ENCODE measurements around the gene ANKRD36B.
"Not testable (repeated sequence)": the region's sequence is repeated elsewhere in the genome, so short reads cannot be mapped to it uniquely, and the experiment has no call there.

DNA sequence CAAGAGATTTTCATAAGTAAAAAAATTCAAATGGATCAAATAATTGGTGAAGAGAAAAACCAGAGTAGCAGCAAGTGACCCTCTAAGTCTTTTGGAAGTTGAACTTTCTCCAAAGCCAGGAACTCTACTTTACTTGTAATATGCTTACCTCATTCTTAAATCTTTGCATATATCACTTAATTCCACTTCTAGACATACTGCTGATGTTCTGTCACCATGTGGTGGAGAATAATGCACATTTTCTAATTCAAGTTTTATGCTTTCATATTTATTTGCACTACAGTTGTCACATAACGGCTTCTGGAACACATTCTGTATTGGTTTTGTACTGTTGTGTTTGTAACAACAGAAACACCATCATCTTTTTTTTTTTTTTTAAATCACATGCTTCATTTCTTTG is 65.9 kb downstream of the ANKRD36B start:
- TF ChIP-seq EZH2 (IDR thresholded peaks at IDR 0.05; ENCODE audit: borderline replicate concordance, insufficient read depth, low read depth, low read length, poor library complexity, severe bottlenecking): not testable (repeated sequence)
- TF ChIP-seq, protein P1, sequence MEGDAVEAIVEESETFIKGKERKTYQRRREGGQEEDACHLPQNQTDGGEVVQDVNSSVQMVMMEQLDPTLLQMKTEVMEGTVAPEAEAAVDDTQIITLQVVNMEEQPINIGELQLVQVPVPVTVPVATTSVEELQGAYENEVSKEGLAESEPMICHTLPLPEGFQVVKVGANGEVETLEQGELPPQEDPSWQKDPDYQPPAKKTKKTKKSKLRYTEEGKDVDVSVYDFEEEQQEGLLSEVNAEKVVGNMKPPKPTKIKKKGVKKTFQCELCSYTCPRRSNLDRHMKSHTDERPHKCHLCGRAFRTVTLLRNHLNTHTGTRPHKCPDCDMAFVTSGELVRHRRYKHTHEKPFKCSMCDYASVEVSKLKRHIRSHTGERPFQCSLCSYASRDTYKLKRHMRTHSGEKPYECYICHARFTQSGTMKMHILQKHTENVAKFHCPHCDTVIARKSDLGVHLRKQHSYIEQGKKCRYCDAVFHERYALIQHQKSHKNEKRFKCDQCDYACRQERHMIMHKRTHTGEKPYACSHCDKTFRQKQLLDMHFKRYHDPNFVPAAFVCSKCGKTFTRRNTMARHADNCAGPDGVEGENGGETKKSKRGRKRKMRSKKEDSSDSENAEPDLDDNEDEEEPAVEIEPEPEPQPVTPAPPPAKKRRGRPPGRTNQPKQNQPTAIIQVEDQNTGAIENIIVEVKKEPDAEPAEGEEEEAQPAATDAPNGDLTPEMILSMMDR (IDR thresholded peaks at IDR 0.05): not testable (repeated sequence)
